GM12878 (cell line): Measurements from ENCODE around the gene FAM89A. TPM values are rescaled to one million over a fixed set of nuclear protein-coding genes. Genes with fewer than 3 reads are reported as not detected.

ENCODE experiments used
- BCL11A ChIP-seq: IDR thresholded peaks from 2 replicates; pipeline ENCODE4 v1.6.1; 2011; ENCODE audit warnings: low read depth, low read length
- CEBPZ ChIP-seq: fragments of 150-350 bp; IDR thresholded peaks from 2 replicates; pipeline ENCODE4 v1.6.1; 2016; ENCODE audit warnings: low read depth, low read length
- CHD1 ChIP-seq: IDR thresholded peaks from 2 replicates; pipeline ENCODE4 v1.6.1; 2012; ENCODE audit warnings: low read depth, low read length, improper control_type of control experiment
- CTCF ChIP-seq, 3 experiments: IDR thresholded peaks in 2 of 3; conservative IDR thresholded peaks in 1 of 3; 2 replicates each; pipeline ENCODE4 v1.5.1; 2011; ENCODE audit warnings: low read depth in 3 of 3, low read length in 3 of 3, mild to moderate bottlenecking in 3 of 3, control low read depth in 2 of 3, moderate library complexity in 2 of 3, inconsistent platforms in 1 of 3, mixed read lengths in 1 of 3; ENCODE audit not compliant: control insufficient read depth in 2 of 3, insufficient read depth in 1 of 3; ENCODE audit errors: extremely low read depth in 1 of 3
- E2F8 ChIP-seq: fragments of 450-650 bp; IDR thresholded peaks from 2 replicates; pipeline ENCODE4 v1.6.1; 2018; ENCODE audit warnings: mild to moderate bottlenecking, low read depth, moderate library complexity; ENCODE audit not compliant: partially characterized antibody
- IRF4 ChIP-seq: IDR thresholded peaks from 2 replicates; pipeline ENCODE4 v1.6.1; 2011; ENCODE audit warnings: low read depth, low read length
- LARP7 ChIP-seq: fragments of 450-650 bp; IDR thresholded peaks from 2 replicates; pipeline ENCODE4 v1.6.1; 2017; ENCODE audit warnings: mild to moderate bottlenecking
- MXI1 ChIP-seq: fragments of 150-350 bp; IDR thresholded peaks from 2 replicates; pipeline ENCODE4 v1.6.1; 2011; ENCODE audit warnings: low read depth, mild to moderate bottlenecking, inconsistent platforms, low read length, improper control_type of control experiment
- MYB ChIP-seq: fragments of 150-350 bp; IDR thresholded peaks from 2 replicates; pipeline ENCODE4 v1.6.1; 2014; ENCODE audit warnings: mild to moderate bottlenecking, low read depth, low read length, borderline replicate concordance
- NR2C1 ChIP-seq: fragments of 450-650 bp; IDR thresholded peaks from 2 replicates; pipeline ENCODE4 v1.6.1; 2017; ENCODE audit warnings: antibody characterized with exemption, mild to moderate bottlenecking, moderate library complexity
- POLR2AphosphoS2 ChIP-seq: IDR thresholded peaks from 2 replicates; pipeline ENCODE4 v1.6.1; 2011; ENCODE audit warnings: low read depth, mild to moderate bottlenecking, low read length, improper control_type of control experiment, moderate library complexity
- POU2F2 ChIP-seq: IDR thresholded peaks from 3 replicates; pipeline ENCODE4 v1.6.1; 2011; ENCODE audit warnings: low read depth, mild to moderate bottlenecking, low read length, borderline replicate concordance
- RELA ChIP-seq: fragments of 450-650 bp; IDR thresholded peaks from 2 replicates; pipeline ENCODE4 v1.8.0; 2014; ENCODE audit warnings: borderline replicate concordance; ENCODE audit not compliant: partially characterized antibody
- STAT1 ChIP-seq: fragments of 450-650 bp; conservative IDR thresholded peaks from 2 replicates; pipeline ENCODE4 v1.6.1; 2014; ENCODE audit warnings: antibody characterized with exemption, mild to moderate bottlenecking
- YBX1 ChIP-seq: fragments of 450-650 bp; IDR thresholded peaks from 2 replicates; pipeline ENCODE4 v1.6.1; 2016; ENCODE audit warnings: antibody characterized with exemption
- YY1 ChIP-seq: IDR thresholded peaks from 2 replicates; pipeline ENCODE4 v1.6.1; 2011; ENCODE audit warnings: low read depth, mild to moderate bottlenecking, low read length
- ZNF207 ChIP-seq: fragments of 450-650 bp; IDR thresholded peaks from 2 replicates; pipeline ENCODE4 v1.6.1; 2014; ENCODE audit warnings: antibody characterized with exemption, mild to moderate bottlenecking, borderline replicate concordance
- ZZZ3 ChIP-seq: IDR thresholded peaks from 2 replicates; pipeline ENCODE4 v1.6.1; 2011; ENCODE audit warnings: low read depth; ENCODE audit not compliant: control insufficient read depth, insufficient read length
- polyA plus RNA-seq, 11 experiments: library from polyadenylated mRNA; depleted of rRNA in 4 of 11; unstranded in 6 of 11; stranded (reverse) in 5 of 11; fragments of >200 nt; fragmentation: Nextera tagmentation in 4 of 11; fragmentation: Illumina TruSeq in 1 of 11; extraction: Ambion mirVana in 4 of 11; extraction: Trizol in 1 of 11; gene quantifications; 1 replicate in 1 of 11; 2 replicates in 10 of 11; pipeline versions ENCODE4 v1.2.1 to v1.2.3, GENCODE V29; 2011 to 2016; ENCODE audit warnings: inconsistent platforms in 2 of 11, missing spikeins in 2 of 11, low read depth in 1 of 11
- total RNA-seq, 4 experiments: library from RNA; depleted of rRNA in 3 of 4; stranded (reverse); fragments of >200 nt in 3 of 4; fragmentation: Illumina TruSeq in 1 of 4; extraction: Trizol in 1 of 4; gene quantifications; 2 replicates each; pipeline versions ENCODE4 v1.2.1 to v1.2.3, GENCODE V29; 2013 to 2021
- TF ChIP-seq, protein P1 (sequence below): fragments of 450-650 bp; IDR thresholded peaks from 2 replicates; pipeline ENCODE4 v1.6.1; 2014; ENCODE audit warnings: mild to moderate bottlenecking

The FAM89A gene
- total and polyA plus RNA-seq, 10 of the 15 experiments (the other 5 are each of a cell fraction or from before 2014, with no cell fraction given) = 0.06 to 0.72 (median 0.14) TPM; not detected in 4

DNA sequence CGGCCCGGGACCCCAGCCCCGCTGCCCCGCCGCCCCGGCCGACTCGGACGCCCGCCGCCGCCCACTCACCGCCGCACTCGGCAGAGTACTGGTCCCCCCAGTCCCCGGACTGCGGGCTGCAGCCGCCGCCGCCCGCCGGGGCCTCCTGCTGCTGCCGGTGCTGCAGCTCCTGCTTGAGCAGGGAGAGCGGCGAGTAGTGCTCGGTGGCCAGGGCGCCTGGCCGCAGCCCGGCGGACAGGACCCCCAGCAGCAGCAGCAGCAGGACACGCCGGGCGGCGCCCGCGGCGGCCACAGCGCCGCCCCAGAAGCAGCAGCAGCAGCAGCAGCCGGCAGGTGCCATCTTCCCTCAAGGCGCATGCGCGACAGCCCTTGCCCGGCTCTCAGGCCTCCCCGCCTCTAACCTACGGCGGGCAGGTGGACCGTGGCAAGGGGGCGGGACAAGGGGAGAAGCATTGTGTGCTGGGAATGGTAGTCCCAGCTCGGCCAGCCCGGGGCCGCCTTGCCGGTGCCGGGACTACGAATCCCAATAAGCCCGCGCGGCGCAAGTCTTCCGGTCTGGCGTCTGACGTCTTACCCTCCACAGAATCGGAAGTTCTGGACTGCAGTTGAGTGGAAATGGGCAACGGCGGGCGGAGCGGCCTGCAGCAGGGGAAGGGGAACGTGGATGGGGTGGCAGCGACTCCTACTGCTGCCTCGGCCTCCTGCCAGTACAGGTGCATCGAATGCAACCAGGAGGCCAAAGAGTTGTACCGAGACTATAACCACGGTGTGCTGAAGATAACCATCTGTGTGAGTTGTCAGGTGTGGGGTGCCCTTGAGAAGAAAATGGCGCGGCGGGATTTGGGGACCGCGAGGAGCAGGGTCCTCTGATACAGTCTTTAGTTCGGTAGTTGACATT is 61.3 kb downstream of the FAM89A start, which contains the start of the genes ARV1 and TTC13 (continued):
- TF ChIP-seq CEBPZ = no peak
- no peak for TF ChIP-seq ZZZ3
- peak; percentile 91 for TF ChIP-seq MXI1
- peak; percentile 42 for TF ChIP-seq RELA
- TF ChIP-seq MYB = peak; percentile 27; the same call in 1 of the 2 replicates
- TF ChIP-seq CTCF (IDR thresholded peaks at IDR 0.05 in 2 of 3, conservative IDR thresholded peaks at IDR 0.05 in 1 of 3; ENCODE audit: control insufficient read depth in 2 of 3, extremely low read depth in 1 of 3, insufficient read depth in 1 of 3, low read depth in 3 of 3, low read length in 3 of 3) = peak; percentile 56 to 80 (median 64); a peak in 4 of 6 replicates
- TF ChIP-seq, protein P1, sequence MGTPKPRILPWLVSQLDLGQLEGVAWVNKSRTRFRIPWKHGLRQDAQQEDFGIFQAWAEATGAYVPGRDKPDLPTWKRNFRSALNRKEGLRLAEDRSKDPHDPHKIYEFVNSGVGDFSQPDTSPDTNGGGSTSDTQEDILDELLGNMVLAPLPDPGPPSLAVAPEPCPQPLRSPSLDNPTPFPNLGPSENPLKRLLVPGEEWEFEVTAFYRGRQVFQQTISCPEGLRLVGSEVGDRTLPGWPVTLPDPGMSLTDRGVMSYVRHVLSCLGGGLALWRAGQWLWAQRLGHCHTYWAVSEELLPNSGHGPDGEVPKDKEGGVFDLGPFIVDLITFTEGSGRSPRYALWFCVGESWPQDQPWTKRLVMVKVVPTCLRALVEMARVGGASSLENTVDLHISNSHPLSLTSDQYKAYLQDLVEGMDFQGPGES = no peak
- TF ChIP-seq BCL11A = no peak
- TF ChIP-seq ZNF207 = no peak; the same call in 1 of the 2 replicates
- TF ChIP-seq POLR2AphosphoS2 = peak; percentile 72; the same call in 1 of the 2 replicates
- TF ChIP-seq STAT1 = 0 out of 2 replicates have a peak, but pooled peaks have one; percentile 22
- TF ChIP-seq NR2C1 = peak; percentile 77
- TF ChIP-seq YY1 = peak; percentile 75
- TF ChIP-seq E2F8 = no peak
- TF ChIP-seq POU2F2 = peak; percentile 63; the same call in 2 of the 3 replicates
- peak; percentile 66; the same call in 1 of the 2 replicates for TF ChIP-seq LARP7
- no peak for TF ChIP-seq CHD1
- no peak for TF ChIP-seq YBX1
- TF ChIP-seq IRF4 = no peak
